CD4-positive, alpha-beta T cell treated with Interleukin-1 beta for 1 hour (primary cell): ENCODE results near the gene C10orf143.

Experiments
- DNase-seq, 2 donors: peaks; one replicate each; pipeline ENCODE4 v3.0.0-alpha.2; 2020 to 2022

C10orf143 gene

DNA sequence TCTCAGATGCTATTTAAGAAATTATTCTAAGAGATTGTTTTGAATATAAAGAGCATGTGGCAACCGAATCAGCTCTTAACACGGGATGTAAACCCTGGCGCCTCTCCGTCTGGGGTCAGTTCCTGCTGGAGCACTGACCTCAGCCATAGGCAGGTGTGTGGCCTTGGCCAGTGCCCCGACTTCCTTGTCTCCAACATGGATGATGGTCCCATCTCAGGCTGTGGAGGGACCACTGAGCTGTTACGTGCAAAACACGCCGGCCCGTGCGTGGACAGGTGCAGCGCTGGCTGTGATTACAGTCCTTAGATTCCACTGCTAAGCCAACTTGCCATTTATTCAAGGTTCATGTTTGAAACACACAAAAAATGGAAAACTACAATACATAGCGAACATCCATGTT lies 59.9 kb downstream of the C10orf143 start:
- DNase-seq = no peak

DNA sequence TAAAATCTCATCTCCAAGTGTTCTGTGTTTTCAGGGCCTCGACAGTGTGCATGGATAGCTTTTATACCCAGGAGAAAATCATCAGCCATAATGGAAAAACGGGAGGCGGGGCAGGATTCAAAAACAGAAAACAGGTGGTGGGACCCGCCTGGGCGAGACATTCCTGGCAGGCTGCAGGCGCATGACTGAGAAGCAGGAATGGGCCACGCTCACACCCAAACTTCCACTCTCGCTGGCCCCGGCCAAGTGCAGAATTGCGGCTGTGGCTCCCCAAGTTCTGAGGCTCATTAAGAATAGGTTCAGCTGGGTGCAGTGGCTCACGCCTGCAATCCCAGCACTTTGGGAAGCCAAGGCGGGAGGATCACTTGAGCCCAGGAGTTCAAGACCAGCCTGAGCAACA lies 60.6 kb downstream of the C10orf143 start:
- no peak for DNase-seq

DNA sequence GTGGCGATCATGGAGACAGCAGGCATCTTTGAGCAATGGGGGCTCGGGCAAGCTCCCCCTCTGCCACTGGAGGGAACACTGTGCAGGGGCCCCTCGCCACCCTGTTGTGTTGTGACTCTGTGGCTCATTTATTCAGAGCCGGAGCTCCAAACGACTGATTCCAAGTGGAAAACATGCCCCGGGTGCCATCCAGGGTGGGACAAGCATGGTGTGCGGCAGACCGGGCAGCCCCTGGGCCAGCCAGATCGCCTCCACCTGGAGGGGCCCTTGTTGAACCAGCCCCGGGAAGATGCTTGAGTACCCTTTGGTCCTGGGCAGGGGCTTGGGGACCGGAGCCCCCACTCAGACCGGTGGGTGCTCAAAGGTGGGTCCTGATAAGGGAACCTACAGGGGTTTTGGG lies 61.4 kb downstream of the C10orf143 start:
- DNase-seq = no peak

DNA sequence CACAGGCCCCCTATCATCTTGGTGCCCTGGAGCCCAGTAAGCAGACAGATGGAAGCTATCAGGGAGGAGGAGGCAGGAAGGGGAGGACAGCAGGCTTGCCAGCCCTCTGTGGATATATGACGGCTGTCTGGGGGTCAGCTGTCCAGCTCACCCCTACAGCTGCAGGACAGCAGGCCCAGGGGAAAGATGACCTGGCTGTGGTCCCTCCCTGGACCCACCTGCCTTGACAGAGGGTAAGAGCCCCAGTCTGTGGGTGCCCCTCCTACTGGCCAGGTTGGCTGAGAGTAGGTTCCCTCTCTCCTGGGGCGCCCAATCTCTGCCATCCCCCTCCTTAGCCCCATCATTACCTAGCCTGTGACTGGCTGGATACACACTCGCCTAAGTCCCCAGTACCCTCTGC lies 62.5 kb downstream of the C10orf143 start:
- DNase-seq = no peak

DNA sequence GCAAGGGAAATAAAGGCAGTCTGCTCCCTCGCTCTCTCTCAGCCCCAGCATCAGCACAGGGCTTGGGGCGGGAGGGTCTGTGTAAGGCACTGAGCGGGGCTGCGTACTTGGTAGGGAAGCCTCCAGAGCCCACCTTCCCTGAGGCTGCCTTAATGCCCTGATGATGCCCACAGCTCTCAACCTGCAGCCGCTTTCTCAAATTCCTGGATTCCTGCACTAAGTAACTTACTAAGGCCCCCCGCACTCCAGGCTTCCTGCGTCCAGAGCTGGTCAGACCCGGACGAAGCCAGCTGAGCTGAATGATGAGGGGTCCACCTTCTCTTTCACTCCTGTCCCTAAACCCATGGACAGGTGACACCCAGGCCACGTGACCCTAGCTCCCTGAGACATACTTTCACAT lies 63.3 kb downstream of the C10orf143 start:
- no peak for DNase-seq

DNA sequence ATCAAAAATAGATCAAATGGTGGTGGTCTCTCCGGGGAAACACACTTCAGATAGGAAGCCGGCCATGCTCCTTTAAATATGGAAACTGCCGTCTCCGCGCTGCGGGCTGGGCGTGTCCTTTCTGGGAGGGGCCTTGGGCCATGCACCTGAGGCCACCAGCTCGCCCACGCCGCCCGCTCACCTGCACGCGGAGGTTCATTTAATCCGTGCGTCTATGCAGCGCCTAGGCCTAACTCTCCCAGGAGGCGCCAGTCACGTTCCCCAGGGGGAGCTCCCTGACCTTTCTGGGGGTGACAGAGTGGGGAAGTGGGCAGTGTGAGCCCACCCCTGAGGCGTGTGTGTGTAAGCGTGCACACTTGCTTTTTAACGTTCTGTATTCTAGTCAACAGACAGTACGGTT lies 64.0 kb downstream of the C10orf143 start:
- DNase-seq = no peak

DNA sequence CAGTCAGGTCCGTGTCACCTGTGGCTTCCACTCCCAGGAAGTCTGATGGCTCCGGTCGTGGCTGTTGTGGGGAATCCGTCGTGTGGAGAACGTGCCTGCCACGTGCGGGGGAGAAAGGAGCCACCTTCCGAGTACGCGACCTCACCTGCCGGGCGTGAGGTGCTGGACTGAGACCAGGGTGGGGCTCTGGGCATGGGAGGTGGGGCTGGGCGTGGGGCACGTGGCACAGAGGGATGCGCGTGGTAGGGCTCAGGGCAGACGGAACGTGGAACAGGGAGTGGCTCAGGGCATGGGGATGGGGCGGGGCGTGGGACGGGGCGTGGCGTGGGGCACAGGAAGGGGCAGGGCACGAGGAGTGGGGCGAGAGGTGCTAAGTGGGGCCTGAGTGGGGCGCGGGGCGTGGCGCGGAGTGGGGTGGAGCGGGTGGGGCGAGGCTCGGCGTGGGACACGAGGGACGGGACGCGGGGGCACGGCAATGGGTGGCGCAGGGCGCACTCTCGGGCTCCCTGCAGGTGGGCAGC lies 64.8 kb downstream of the C10orf143 start:
- no peak for DNase-seq

DNA sequence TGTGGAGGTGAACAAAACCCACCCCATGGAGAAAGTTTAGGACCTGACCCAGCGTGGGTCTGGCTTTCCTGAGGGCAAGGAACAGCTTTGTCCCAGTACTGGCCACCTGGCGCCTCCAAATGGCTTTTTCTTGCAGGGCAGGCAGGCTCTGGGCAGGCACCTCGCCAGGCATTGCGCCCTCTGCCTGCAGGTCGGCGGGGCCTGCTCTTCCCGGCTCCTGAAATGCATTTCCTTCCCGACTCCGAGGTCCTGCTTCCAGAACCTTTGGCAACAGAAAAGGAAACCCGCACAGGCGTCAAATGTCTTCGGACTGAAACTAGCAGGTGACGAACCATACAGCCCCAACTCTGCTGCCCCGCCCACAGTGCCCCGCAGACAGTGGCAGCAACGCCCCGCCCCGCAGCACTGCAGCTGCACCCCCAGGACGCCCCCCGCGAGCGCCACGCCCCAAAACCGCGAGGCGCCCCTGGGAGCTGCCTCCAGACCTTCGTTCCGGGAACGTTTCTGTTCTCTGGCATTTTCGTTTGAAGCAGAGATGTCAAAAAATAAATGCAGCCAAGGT lies 65.5 kb downstream of the C10orf143 start:
- no peak for DNase-seq

DNA sequence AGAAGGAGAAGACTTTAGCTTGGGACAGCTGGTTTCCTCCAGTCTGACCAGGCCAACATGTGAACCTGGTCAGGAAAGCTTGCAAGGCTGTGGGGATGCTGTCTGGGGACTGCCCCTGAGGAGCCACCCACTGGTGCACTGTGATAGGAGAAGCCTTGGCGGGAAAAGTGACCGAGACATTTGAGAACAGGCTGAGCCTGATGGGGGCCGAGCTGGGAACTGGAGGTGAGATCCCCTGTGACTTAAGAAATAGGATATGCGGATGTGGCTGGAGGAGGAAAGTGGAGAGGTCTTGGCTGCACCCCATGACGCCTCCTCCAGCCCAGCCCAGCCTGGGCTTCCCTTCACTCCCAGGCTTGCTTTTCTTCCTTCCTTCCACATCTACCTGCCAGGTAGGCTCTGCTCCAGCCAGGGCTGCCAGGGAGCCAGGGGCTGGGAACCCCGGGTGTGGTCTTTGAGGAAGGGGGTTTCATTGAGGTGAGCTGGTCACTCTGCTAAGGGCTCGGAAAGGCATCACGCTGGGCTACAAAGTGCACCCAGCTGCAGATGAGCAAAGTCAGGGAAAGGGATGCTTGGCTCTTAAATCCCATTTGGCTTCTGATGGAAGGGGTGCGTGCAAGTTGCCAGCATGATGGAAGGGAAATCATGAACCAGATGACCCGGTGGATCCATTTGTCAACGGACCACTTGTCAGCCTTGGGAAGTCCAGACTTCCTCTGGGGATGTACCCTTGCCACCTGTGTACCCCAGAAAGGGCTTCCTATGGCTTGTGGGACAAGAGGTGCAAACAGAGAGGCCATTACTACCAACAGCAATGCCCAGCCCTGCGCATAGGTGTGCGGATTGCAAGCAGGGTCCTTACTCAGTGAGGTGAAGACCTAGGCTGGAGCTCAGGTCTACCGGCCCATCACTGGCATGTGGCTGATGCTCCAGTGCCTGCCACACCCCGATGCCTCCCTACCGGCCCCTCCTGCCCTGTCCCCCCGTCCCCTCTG lies 66.3 kb downstream of the C10orf143 start:
- no peak for DNase-seq

DNA sequence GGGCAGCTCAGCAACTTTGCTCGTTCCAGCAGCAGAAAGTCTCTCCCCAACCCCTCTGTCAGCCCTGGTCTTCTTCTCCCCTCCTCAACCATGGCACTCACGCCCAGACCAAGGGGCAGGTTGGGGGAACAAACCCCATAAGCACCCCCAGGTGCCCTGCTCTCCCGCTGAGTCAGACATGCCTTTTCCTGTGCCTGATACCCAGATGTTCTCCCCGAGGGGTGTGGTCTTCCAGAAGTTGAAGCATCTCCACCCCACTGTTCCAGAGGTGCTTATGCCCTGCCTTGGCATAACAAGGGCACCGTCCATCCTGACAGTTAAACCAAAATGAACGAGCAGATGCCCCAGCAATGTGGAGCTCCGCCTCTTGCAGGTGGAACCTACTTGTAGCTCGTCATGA lies 67.1 kb downstream of the C10orf143 start:
- DNase-seq = no peak

DNA sequence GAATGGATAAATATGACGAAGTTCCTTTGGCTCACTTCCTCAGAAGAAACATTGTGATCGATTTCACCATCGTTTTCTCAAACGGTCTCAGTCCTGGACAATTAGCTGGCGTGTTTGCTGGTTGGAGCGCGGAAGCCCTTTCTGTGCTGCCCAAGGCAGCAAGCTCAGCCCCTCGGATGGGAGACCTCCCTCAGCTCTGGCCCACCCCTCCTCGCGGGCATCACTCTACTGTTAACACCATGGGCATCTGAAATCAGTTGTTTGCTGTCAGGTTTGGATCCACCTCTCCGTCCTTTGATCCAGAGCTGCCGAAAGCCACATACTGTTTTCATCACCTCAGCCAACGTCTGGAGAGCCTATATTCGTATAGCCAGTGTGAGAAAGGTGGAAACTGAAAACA lies 68.2 kb downstream of the C10orf143 start:
- DNase-seq = no peak

DNA sequence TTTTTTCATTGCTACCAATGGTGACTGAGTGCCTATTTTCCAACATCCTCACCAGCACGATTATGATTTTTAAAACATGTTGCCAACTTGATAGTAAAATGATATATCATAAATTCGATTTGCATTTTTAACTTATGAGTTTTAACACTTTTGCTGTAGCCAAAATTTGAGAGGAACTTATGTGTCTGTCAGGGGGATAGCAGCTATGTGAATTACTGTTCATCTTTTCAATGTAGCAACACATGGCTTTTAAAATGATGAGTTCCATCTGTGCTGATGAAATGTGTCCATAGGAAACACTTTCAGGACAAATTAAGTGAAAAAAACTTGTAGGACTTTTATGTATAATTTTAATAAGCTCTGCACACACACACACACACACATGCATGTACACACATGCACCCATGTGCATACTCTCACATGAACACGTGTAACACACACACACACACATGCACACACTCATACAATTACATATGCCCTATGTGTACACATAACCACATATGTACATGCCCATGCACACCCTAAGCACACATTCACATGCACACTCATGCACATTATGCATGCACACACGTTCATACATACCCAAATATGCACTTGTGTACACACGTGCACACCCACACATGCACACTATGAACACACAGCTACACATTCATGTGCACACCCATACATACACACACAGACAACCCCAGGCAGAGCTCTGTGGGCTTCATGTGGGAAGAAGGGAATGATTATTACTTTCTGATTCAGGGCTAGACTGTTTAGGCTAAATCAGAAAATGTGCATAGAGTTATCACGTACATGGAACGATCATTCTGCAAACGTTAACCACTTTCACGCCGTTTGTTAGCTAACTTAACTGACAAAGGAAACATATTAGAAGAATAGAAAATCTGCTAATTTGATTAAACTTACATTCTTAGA lies 68.9 kb downstream of the C10orf143 start:
- no peak for DNase-seq

DNA sequence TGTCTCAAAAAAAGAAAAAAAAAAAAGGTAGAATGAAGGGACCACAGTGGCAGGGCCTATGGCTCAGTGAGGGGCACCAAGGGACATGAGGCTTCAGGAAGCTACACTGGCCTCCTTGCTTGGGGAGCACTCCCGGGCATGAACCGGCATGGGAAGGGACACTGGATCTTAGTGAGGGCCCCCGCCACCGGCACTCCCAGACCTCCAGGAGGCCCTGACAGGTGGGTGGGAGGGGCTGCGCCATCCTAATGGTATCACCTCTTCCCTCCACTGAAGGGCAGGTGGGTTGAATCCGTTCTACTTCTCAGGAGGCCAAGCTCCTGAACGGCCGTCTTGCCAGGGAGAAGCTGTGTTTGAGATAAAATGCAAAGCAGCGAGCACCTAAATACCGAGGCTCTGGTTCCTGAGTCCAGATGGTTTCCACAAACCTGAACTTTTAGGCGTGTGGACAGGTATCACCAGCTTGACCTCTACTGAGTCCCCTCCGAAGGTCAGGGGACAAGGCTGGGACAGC lies 69.8 kb downstream of the C10orf143 start:
- DNase-seq = no peak

DNA sequence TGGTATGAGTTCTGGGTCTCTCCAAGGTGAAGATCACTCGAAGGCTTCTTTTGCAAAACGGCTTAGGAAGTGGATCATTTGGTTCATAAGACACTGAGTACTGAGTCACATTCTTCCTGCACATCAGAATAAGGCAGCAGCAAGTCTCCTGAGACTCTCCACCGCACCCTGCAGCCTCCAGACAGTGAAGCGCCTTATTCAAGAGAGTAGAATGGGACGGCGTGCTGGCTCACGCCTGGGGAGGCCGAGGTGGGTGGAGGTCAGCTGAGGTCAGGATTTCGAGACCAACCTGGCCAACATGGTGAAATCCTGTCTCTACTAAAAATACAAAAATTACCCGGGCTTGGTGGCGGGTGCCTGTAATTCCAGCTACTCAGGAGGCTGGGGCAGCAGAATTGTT lies 70.3 kb downstream of the C10orf143 start:
- DNase-seq = no peak

DNA sequence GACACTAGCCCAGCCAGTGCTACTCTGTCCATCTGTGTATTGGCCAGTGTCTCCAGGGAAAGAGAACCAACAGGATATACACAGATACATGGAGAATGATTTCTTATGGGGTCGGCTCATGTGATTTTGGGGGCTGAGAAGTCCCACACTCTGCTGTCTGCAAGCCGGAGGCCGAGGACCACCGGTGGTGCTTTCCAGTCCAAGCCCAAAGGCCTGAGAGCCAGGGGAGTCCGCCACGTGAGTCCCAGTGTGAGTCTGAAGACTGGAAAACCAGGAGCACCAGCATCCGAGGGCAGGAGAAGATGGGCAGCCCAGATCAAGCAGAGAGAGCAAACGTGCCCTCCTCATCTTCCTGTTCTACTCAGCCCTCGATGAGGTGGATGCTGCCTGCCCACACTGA lies 71.5 kb downstream of the C10orf143 start:
- no peak for DNase-seq

DNA sequence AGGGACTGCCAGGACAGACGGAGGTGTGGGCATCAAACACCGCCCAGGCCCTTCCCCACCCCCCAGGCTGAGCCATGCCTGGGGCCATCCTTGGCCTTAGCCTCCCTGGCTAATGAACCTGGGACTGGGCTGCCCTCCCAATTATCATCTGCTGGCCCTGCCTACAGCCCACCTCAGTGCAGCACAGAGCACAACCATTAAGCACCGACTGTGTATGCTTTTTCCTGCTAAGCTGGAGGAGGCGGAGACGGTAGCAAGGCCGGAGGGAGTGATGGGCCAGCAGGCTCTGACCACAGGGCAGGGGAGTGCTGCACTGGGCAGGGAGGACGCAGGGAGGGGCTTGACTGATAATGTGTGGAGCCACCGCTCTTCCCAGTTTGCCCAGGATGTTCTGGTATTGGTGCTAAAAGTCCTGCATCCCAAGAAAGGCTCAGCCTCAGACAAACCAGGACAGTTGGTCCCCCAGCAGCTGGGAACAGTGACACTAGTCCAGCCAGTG lies 72.0 kb downstream of the C10orf143 start:
- DNase-seq = no peak

DNA sequence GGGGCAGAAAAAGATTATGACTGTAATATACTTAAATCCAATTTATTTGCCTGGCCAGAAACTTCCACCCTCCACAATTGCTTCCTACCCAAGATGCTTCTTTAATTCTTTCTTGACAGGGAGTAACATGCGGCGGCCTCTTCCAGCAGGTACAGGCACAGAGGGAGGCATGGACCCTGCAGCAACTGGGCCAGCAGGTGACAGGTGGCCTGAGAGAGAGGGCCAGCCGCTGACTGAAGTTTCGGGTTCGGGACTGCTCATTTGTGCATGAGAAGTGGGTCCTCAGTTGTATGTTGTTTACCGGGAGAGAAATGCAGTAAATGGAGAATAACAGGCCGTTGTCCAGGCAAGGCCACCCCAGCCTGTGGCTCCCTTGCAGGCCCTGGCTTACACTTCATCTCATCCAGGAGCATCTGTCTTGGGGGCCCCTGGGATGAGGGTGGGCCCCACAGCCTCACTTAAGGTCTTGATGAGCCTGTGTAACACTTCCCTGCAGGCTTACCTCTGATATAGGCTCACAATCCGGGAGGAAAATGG lies 72.5 kb downstream of the C10orf143 start:
- no peak for DNase-seq

DNA sequence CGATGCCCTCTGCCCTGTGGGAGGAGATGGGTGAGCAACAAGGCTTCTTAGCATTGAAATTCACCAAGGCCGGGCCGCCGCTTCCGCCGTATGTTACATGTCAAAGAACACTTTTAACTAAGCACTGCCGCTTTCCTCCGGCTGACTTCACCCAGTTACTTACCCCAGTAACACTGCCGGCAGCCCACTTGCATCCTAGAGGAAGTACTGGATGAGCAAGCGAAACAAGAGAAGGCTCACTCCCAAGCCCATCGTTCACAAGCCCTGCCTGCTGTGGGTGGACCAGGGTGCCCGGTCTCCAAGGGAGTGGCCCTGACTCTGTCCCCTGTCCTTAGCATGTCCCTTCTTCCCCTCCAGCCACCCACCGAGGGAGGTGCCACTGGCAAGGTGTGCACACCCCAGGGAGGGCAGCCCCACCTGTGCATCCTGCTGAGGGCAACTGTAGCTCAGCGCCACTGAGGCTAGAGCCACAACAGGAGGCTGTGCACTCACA lies 73.4 kb downstream of the C10orf143 start:
- DNase-seq = no peak

DNA sequence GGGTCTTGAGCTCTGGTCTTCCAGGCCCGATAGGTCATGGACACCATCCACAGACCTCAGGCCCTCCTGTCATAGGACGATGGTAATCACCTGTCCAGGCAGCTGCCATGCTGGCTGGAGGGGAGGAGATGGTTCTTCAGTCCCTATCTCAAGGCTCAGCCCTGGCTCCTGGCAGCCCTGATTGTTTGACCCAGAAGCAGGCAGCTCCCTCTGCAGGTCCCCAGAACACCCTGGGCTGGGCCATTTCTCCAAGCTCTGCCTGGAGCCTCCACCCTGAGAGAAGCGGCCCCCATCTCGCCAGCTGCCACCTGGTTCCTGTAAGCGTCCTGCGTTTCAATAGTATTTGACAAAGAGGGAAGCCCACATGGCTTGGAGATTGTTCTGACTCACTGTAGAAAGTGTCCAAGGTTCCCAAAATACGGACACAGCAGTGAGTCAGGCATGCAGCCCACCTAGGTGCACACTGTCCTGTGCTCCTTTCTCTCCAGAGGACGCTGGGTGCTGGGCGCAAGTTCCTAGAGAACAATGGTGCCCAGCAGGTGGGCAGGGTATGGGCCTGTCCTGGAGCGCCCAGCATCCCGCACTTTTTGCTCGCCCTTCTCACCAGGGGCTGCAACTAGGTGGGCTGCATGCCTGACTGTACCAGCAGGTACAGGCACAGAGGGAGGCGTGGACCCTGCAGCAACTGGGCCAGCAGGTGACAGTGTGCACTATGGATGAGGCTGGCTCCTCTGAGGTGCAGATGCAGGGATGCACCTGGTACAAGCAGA lies 74.1 kb downstream of the C10orf143 start:
- no peak for DNase-seq

DNA sequence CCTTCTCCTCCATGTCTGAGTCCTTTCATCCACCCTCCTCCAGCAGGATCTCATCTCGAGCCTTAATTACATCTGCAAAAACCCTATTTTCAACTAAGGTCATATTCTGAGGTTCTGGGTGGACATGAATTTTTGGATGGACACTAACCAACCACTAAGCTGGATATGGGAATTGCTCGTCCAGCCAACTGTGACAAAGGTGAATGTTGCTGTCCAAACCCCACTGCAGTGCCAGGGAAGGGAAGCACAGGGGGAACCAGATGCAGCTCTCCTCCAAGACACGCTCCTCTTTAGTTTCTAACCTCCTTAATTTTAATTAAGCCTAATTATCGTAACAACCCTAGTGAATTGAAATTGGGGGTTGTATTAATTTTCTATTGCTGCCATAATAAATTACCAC lies 81.4 kb downstream of the C10orf143 start:
- no peak for DNase-seq

DNA sequence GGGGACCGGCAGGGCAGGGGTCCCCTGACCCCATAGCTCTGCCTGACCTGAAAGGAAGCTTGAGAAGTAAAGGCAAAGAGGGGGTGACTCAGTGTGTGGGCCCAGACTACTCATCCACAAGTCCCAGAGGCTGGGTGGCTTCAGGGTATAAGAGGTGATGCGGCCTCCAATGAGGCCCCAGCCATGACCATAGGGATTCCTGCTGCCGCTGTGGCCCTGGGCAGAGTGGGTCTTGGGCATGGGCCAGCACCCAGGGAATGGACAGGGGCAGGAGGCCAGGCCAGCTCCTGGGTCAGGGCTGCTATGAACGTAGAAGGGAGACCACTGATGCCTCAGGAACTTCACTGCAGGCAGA lies 82.2 kb downstream of the C10orf143 start:
- DNase-seq = no peak
